ENCODE data around the gene HOXD8. TPM values are rescaled to one million over a fixed set of nuclear protein-coding genes. Genes with fewer than 3 reads are reported as not detected.

Gene HOXD8
- total RNA-seq, 1 experiment from 2014 or later = not detected

DNA sequence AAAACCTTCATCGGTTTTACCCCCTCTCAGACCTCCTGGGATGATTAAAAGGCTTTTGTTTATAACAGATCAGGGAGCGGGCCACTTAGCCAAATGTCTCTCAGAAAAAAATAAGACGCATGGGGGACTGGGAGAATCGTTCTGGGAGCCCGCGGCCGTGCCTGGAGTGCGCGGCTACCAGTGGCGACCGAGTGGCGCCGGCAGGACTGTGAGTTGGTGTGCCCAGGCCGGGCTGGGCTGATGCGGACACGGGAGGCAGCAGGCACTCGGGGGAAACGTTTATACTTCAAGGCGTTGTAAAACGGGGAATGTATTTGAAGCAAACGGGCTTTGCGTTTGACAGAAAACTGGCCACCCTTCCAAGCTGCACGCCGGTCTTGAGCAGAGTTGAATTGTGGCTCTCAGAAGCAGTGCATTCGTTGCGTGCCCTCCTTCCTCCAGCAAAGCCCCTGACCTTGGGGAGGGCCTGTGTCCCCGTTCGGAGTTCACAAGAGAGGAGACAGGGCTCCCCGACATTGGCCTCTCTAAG lies 17.6 kb upstream of the HOXD8 start:
- ChIA-PET CTCF (interaction anchor here (0.6 to 0.7 kb wide), 2 partner anchors 9 to 1036 kb away, joined by 3 to 4 read pairs; no protein-coding TSS in a partner anchor), POLR2A (no interaction called here)
- H3K27ac ChIP-seq (ENCODE audit: low read length) = no peak overlapping the region
- intact Hi-C loops (cut with micrococcal nuclease; ENCODE audit: unreplicated experiment) (no loop called here), in situ Hi-C loops (cut with HindIII; ENCODE audit: low pct_unique_long_range_greater_than_20kb, low sequenced_read_pairs) (no loop called here)
- TF ChIP-seq SIN3A (IDR thresholded peaks at IDR 0.05; ENCODE audit: borderline replicate concordance, insufficient read depth, low read depth, low read length) (no peak), POLR2AphosphoS5 (IDR thresholded peaks at IDR 0.05; ENCODE audit: low read depth, low read length) (no peak), TCF7L2 (IDR thresholded peaks at IDR 0.05; ENCODE audit: low read depth, low read length) (no peak)
- TF ChIP-seq, protein P1, sequence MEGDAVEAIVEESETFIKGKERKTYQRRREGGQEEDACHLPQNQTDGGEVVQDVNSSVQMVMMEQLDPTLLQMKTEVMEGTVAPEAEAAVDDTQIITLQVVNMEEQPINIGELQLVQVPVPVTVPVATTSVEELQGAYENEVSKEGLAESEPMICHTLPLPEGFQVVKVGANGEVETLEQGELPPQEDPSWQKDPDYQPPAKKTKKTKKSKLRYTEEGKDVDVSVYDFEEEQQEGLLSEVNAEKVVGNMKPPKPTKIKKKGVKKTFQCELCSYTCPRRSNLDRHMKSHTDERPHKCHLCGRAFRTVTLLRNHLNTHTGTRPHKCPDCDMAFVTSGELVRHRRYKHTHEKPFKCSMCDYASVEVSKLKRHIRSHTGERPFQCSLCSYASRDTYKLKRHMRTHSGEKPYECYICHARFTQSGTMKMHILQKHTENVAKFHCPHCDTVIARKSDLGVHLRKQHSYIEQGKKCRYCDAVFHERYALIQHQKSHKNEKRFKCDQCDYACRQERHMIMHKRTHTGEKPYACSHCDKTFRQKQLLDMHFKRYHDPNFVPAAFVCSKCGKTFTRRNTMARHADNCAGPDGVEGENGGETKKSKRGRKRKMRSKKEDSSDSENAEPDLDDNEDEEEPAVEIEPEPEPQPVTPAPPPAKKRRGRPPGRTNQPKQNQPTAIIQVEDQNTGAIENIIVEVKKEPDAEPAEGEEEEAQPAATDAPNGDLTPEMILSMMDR (IDR thresholded peaks at IDR 0.05) = no peak
- TF ChIP-seq, protein P2, sequence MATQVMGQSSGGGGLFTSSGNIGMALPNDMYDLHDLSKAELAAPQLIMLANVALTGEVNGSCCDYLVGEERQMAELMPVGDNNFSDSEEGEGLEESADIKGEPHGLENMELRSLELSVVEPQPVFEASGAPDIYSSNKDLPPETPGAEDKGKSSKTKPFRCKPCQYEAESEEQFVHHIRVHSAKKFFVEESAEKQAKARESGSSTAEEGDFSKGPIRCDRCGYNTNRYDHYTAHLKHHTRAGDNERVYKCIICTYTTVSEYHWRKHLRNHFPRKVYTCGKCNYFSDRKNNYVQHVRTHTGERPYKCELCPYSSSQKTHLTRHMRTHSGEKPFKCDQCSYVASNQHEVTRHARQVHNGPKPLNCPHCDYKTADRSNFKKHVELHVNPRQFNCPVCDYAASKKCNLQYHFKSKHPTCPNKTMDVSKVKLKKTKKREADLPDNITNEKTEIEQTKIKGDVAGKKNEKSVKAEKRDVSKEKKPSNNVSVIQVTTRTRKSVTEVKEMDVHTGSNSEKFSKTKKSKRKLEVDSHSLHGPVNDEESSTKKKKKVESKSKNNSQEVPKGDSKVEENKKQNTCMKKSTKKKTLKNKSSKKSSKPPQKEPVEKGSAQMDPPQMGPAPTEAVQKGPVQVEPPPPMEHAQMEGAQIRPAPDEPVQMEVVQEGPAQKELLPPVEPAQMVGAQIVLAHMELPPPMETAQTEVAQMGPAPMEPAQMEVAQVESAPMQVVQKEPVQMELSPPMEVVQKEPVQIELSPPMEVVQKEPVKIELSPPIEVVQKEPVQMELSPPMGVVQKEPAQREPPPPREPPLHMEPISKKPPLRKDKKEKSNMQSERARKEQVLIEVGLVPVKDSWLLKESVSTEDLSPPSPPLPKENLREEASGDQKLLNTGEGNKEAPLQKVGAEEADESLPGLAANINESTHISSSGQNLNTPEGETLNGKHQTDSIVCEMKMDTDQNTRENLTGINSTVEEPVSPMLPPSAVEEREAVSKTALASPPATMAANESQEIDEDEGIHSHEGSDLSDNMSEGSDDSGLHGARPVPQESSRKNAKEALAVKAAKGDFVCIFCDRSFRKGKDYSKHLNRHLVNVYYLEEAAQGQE (IDR thresholded peaks at IDR 0.05; ENCODE audit: insufficient read depth in 1 of 2, low read depth in 2 of 2, low read length in 1 of 2) = no peak
- H3K4me3 ChIP-seq (ENCODE audit: low read depth in 2 of 2, low read length in 2 of 2) = no peak overlapping the region
- H3K27me3 ChIP-seq (ENCODE audit: control insufficient read depth, insufficient read depth, low read length) = peaks cover 5% of the 10 kb centered on the region; the same call in 1 of the 2 replicates
- ATAC-seq = no peak
- BruUV-seq (replicated peaks) = no TSS peak
- DNase-seq (ENCODE audit: low read depth, low spot score) = no peak
- 0 out of 2 replicates have a peak, but pooled peaks cover 3% of the 10 kb centered on the region for H3K4me1 ChIP-seq (ENCODE audit: control insufficient read depth, insufficient read depth, low read length)
- H3K36me3 ChIP-seq (ENCODE audit: control insufficient read depth, insufficient read depth, low read length) = no peaks in the 10 kb centered on the region
- H3K9me3 ChIP-seq (ENCODE audit: control insufficient read depth, insufficient read depth, low read depth, low read length) = no peaks in the 10 kb centered on the region

DNA sequence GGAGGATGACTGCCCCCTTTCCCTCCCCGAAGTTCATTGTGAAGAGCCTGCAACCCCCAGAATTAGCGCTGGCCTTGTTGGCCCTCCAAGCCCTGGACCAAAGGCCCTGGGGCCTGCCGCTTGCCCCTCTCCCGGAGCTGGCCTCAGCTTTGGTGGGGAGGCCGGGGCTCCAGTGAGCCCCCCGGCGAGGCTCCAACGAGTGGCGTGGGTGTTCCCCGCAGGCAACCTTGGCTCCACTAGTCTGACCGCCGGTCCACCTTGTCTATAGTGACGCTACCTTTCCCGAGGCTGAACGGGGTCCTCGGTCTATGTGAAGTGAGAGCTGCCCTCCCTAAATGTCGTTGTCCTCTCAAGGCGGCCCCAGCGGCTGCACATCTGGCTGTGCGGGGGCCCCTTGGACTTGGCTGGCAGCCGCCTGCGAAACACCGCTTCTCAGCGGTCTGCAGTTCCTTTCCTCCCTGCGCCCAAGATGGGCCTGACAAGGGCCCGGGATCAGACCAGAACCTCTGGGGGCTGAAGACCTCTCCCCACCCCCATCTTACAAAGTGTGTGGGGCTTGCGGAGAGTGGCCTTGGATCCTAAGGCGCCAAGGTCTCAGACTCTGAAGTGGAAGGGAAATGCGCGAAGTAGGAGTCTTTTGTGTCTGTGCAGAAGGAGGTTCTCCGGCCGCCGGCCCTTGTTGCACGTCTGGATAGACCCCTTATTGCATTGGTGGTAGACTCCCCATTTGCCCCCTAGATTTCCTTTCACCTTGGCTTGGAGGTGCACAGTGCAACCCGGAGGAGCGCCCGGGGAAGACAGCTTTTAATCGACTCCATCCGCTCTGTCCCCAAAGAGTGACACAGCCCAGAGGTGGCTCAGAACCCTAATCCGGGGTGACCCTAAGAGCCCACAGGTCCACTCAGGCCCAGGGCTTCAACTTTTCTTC lies 16.9 kb upstream of the HOXD8 start:
- ATAC-seq = no peak

More for the DNA sequence above, 16.9 kb upstream of the HOXD8 start:
- intact Hi-C loops (cut with micrococcal nuclease; ENCODE audit: unreplicated experiment) = no loop called here
- POLR2A ChIA-PET = no interaction called here
- H3K9me3 ChIP-seq (ENCODE audit: control insufficient read depth, insufficient read depth, low read depth, low read length) = no peaks in the 10 kb centered on the region
- H3K4me3 ChIP-seq (ENCODE audit: low read depth in 2 of 2, low read length in 2 of 2) = no peak overlapping the region
- TF ChIP-seq SIN3A (IDR thresholded peaks at IDR 0.05; ENCODE audit: borderline replicate concordance, insufficient read depth, low read depth, low read length) (no peak), TCF7L2 (IDR thresholded peaks at IDR 0.05; ENCODE audit: low read depth, low read length) (no peak), POLR2AphosphoS5 (IDR thresholded peaks at IDR 0.05; ENCODE audit: low read depth, low read length) (no peak)
- TF ChIP-seq, protein P1 (IDR thresholded peaks at IDR 0.05) = no peak
- TF ChIP-seq, protein P2 (IDR thresholded peaks at IDR 0.05; ENCODE audit: insufficient read depth in 1 of 2, low read depth in 2 of 2, low read length in 1 of 2) = no peak
- in situ Hi-C loops (cut with HindIII; ENCODE audit: low pct_unique_long_range_greater_than_20kb, low sequenced_read_pairs) = no loop called here
- 0 out of 2 replicates have a peak, but pooled peaks cover 3% of the 10 kb centered on the region for H3K4me1 ChIP-seq (ENCODE audit: control insufficient read depth, insufficient read depth, low read length)
- no peak for DNase-seq (ENCODE audit: low read depth, low spot score)
- no peaks in the 10 kb centered on the region for H3K36me3 ChIP-seq (ENCODE audit: control insufficient read depth, insufficient read depth, low read length)
- CTCF ChIA-PET = interaction anchor here (0.6 kb wide), 1 partner anchor 448 kb away, joined by 3 read pairs; no protein-coding TSS in a partner anchor
- peaks cover 5% of the 10 kb centered on the region; the same call in 1 of the 2 replicates for H3K27me3 ChIP-seq (ENCODE audit: control insufficient read depth, insufficient read depth, low read length)
- H3K27ac ChIP-seq (ENCODE audit: low read length) = no peak overlapping the region
- BruUV-seq (replicated peaks) = no TSS peak
